NCI-H2227 (cell line): ENCODE results near the gene SH3RF1.

Source experiments
- DNase-seq: peaks from one replicate; lab custom pipeline; 2025; ENCODE audit not compliant: unreplicated experiment; lab: John Stamatoyannopoulos, UW

The SH3RF1 gene

DNA sequence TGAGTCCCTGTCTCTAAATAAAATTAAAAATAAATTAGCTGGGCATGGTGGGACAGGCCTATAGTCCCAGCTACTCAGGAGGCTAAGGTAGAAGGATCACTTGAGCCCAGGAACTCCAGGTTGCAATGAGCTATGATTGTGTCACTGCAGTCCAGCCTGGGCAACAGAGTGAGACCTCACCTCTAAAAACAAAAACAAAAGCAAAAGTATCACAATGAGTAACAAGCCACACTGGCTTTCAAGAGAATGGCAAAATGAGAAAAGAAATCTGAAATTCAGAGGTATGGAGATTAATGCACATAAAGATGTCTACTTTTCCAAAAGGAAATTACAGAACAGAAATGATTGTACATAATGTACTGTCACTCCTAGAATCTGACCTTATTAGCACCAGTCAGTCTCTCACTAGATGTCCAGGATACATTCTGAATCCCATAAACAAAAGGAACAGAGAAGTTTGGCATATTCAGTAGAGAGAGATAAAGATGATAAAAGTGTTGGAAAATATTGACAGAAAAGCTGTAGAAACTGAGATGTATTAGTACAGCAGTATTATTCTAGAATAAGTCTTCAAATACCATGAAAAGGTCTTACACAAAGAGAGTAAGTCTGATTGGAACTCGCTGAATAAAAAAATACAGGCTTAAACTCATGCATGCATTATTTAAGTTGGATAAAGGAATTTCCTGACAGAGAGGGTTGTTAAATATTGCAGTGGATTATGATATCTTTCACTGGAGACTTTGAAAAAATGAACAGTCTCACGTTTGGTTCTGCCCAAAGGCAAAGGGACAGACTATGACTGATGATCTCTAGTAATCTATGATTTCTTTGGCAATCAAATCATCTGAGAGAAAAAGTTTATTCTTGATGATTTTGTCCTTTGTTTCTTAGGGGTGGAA lies 102.5 kb downstream of the SH3RF1 start:
- DNase-seq = no peak

DNA sequence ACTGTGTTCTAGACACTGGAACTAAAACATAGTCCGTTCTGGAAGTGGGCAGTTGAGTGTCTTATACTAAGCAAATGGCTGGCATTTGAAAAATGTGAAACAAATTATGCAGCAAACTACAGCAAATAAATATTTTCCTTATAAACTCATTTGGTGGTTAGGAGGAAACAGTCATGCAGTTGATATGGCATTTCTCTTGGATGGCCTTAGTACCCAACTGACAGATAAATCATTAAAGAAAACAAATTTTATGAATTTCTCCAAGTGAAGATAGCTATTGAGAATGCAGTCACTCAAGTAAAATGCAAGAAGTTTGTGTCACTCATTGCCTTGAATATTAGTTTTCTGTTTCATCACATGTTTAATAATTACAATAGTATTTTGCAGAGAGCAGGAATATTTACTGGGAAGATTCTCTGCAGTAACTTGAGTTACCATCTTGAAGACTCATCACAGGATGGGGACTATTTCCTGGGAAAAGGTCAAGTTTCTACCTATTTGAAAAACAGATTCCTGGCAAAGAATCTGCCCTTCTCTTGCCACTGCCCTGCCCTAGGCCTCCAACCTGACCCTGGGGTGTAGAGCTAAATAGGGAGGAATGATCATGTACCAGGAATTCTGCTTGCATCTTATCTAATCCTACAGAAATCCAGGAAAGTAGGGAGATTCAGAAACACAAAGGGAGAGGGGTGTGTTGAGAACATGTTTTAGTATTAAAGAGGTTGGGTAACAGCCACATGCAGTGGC lies 105.9 kb downstream of the SH3RF1 start:
- no peak for DNase-seq

DNA sequence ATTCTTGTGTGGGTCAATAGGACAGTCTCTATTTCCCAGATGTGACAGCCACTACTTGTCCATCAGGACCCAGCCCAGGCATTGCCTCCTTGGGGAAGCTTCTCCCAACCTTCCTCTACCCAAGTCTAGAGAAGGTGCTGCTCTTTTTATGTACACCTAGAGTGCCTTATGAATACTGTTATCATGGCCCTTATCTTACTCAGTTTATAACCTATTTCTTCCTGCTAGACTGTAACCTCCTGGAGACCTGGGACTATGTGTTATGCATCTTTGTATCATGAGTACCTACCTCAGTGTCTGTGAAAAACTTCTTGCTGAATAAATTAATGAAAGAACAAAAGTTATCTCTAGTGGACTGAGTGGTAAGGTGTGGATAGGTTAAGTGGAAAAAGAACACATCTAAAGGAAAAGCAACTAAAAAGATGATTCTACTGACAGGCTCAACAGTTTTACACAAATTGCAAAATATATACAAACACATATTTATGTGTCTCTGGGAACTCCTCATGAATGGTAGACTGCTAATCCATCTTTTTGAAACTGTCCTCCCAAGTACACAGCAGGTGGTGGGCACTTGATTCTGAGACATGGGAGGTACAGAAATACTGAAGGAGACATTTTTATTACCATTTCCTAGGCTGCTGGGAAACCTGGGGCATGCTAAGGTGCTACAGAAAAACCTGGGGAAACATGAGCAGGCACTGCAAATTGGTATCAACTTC lies 106.6 kb downstream of the SH3RF1 start:
- DNase-seq = no peak

DNA sequence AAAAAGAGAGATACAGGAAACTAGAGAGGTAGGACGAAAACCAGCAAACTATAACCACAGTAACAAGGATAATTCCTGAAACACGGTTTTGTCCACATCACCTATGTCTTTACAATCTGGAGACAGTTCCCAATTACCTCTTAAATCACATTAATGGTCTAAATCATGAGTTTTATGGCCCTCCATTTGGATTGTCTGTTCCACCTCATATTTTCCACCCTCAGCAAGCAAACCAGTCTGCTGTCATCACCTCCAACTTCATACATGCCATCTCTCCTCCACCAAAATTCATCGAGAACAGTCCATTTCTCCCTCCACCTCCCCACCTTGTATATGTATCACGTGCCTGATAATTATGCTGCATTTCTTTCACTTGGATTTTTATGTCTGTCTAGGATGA lies 107.3 kb downstream of the SH3RF1 start:
- no peak for DNase-seq

DNA sequence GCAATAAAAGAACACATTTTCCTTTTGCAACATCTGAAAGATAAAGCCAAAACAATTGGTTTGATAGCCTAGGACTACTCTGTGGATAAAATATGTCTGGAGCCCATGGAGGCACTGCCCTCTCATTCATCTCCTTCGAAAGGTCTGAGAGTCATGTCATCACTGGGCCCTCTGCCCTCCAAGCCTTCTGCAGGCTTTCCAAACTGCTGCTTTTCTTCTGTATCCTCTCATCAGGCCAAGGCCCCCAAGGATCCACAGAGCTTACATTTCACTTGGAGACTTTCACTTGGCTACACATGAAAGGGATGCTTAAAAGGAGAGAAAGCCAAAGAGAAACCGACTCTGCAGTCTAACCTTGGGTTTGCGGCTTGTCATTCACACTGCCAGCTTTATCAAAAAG lies 109.9 kb downstream of the SH3RF1 start:
- DNase-seq = no peak

DNA sequence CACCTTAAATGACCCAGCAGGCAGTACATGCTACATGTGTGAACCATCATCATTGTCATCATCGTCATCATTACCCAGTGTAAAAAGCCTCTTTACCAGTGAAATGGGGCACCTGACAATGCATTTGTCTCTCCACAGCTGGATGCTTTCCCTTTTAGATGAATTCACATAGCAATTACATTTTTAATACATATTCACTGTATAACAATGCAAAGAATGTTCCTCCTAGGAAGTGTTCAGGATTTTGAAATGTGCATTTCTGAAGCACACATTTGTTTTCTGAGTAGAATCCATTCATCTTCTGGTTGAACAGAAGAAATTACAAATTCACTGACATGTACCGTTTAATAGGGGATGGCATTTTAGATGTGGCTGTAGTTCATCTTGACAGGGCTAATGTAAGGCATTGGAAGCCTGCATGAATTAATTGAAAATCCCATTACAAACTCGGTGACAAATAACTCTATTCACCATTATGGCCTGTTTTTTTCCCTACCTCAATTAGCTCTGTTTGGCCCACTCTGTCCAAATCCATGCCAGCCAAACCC lies 111.1 kb downstream of the SH3RF1 start:
- no peak for DNase-seq

DNA sequence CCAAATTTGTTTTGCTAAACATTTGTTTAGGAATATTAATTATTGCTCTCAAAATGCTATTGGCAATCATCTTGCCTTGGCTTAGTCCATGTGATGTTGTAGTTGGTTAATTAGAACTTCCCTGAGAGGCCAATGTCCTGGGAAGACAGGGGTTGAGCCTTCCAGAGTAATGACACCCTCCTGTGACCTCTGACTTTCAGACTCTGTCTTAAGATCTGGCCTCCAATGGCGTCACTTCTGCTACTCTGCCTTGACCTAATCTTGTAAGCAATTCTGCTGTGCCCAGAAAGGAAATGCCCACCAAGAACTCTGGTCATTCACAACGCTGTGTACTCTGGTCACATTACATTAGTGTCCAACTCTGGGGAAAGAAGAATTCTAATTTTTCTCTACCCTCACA lies 111.9 kb downstream of the SH3RF1 start:
- no peak for DNase-seq

DNA sequence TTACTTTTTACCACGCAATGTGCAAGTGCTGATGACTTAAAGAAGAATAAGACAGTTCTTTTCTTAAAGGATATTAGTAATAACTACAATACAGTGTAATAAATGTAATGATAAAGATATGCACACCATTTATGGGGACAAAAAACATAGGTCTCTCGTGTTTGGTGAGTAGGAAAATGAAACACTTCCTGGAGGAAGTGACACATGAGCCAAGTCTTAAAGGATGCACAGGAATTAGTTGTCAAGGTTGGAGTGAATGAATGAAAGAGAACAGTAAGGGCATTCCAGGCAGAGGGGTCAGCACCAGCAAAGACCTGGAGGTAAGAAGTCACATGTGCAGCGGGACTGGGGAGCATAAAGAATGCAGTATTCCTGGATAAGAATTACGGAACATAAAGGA lies 112.7 kb downstream of the SH3RF1 start:
- DNase-seq = no peak

DNA sequence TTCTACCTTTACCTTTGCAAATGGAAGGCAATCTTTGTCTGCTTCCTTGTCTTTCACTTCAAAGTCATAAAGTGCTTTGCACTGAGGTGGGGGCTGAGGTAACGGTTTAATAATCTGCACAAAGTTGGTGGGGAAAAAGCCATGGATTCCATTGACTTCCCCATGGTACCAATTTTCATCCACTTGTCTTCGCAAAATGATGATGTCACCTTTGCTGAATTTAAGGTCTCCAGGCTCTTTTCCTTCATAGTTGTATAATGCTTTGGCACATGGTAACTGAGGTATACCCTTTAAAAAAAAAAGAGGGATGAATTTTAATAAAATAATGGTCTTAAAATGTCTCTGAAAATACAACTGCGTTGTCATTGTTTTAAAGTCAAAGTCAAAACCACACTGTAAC lies 114.4 kb downstream of the SH3RF1 start:
- no peak for DNase-seq

DNA sequence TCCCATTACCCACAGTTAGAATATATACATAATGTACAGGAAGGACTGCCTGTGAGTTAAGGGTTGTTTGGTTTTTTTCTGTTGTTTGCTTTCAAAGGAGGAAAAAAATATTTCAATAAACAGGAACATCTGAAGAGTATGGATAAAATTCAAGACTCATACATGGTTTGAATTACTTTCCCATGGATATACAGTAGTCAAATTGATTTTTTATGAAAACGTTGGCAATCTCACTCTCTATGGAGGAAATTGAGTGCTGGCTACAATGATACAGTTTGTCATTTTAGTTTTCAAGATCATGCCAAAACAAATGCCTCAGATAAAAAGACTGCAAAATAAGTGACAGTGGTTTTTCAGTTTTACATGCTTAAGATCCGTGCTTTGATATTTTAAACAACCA lies 116.6 kb downstream of the SH3RF1 start:
- DNase-seq = no peak

DNA sequence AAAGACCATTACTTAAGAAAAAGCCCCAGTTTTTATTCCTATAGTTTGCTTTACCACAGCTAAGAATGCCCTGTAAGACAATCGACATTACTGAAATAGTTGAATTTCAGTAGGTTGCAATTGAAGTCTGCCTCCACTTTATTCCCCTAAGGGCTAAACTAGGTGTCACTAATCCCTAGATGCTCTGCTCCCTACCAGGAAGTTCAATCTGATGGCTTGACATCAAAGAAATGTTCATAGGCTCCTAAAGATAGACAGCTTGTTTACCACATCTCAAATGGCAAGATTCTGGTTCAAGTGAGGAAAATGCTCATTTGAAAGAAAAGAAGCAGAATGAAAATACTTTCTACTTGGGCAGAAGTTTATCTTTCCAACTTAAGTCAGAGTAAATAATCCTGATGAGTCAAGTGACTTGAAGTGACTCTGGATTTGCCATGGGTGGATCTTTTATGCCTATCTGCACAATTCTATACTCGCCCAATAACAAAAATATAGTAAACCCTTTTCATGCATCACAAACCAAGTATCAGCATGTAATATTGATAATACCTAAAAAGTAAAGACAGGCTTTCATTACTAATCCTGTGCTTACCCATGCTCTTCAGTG lies 117.2 kb downstream of the SH3RF1 start:
- no peak for DNase-seq

DNA sequence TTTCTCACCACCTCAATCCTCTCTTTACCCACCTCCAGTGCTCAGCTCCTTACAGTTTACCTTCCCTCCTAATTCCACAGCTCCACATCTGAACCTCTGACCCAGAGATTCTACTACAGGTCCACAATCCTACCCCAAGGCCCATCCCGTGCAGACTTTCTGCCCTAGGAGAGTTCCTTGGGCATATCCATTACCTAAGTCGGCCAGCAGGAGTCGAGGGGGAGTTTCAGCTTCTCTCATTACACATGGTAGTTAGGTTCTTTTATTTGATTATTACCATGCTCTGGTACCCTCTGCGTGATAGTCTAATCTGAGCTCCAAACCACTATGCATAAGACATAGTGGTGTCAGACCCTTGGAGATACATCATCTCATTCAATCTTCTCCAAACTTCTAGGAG lies 117.9 kb downstream of the SH3RF1 start:
- no peak for DNase-seq

DNA sequence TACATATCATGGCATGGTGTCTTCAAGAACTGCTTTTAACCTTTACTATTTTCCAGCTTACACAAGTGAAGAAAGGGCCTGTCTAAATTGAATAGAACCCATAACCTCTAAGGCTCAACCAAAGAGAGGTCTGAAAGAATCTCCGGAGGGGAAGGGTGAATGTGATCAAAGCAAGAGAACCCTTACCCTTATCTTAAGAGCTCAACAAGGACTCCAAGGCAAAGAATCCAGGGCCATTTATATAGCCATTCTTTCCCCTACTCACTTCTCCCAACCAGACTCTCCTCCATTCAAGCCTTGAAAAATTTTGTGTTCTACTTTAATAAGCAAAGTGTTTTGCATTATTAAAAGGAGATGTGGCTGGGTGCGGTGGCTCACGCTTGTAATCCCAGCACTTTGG lies 118.7 kb downstream of the SH3RF1 start:
- DNase-seq = no peak

DNA sequence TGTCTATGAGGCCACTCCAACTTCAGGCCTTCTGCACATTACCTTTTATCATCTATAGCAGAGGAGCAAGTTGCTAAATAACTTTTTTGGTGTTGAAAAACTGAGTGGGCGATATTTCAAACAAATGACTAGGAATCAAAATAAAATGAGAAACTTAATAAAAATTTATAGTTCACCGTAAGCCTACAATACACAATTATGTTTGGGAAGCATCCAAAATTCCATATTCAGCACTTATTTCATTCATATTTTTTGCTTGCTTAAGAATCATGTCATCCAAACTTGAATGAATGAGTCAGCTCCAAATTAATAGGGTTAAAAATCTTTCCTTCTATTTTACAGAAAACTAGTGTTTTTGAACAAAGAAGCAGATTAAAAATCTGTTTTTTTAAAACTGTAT lies 119.1 kb downstream of the SH3RF1 start:
- DNase-seq = no peak

DNA sequence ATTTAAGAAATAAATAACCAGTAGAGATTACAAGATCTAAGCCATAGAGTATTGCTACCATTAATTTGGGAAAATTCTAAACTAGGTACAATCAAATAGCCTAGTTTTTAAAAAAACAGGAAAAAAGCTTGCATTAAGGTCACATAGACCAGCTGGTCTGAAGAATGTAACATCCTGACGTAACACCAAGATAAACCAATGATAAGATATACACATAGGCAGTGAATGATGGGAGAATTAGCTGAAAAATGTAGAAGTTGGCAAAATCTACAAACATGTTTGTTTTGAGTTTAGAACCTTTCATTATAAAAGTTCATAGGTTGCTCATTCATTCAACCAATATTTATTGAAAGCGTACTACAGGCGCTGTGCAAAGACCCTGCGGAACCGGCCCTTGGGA lies 120.0 kb downstream of the SH3RF1 start:
- DNase-seq = no peak

DNA sequence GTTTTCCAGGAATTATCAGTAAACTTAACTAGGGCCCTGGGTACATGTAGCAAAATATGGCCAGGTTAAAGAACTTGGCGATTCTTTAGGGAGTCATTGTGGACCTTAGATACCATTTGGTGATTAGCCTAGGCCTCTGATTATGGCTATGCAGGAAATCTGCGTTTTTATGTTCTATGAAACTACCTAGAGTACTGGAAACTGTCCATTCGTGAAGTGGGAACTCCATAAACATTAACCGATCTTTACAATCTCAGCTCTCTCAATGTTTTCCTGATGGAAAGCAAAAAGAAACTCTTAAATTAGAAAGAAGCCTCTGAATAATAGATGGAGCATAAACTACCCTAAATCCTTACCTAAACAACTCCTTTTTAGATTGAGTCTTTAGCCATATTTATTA lies 121.9 kb downstream of the SH3RF1 start:
- no peak for DNase-seq

DNA sequence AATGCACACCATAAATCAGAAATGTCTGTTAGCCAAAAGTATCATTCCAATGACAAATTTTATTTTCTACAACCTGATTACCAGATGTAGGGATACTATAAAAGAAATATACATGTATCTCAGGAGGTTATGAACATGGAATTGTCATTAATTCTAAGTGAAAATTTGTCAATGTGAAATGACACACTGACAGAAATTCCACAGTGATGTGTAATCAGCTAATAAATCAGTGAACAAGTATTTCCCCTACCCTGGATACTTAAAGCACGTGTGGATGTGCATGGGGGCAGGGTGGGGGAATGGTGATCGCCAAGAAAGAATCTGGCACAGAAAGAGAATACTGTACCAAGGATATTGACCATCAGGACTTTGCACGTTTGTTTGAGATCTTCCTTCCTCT lies 123.6 kb downstream of the SH3RF1 start:
- DNase-seq = no peak

DNA sequence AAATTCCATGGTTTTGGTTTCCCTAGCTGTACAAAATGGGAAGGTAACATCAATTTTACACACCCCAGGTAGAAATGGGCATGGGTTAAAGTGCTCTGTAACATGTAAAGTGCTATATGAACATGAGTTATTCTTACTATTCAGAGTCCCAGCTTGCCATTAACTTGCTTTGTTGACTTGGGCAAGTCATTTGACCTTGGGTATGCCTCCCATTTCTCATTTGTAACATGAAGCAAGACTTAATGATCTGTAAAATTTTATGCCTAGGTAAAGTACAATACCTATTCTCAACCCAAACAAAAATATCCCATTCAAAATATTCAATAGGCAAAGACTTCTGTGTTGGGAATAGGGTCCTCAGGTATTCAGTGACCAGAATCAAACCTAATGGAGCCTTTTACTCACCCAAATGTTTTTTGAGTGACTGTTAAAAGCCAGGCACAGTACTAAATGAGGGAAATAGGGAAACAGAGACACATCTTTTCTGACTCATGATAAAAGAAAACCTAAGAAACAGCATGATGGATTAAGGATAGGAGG lies 126.6 kb downstream of the SH3RF1 start:
- DNase-seq = no peak

DNA sequence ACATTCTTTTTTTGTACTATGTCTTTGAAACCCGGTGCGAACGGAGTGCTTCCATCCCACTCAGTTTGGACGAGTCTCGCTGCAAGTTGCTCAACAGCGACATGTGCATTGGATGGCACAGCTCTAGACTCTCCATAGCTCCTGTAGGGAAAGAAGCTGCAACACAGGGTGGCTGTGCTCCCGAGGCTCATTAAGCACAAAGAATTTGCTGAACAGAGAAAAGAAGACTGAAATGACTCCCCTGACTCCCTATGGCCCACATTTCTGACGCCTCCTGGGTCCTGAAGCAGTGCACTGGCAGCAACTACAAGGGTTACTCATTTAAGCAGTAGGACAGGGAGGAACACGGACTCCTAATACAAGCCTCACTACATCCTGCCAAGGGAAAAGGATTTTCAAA lies 127.4 kb downstream of the SH3RF1 start:
- DNase-seq = no peak

DNA sequence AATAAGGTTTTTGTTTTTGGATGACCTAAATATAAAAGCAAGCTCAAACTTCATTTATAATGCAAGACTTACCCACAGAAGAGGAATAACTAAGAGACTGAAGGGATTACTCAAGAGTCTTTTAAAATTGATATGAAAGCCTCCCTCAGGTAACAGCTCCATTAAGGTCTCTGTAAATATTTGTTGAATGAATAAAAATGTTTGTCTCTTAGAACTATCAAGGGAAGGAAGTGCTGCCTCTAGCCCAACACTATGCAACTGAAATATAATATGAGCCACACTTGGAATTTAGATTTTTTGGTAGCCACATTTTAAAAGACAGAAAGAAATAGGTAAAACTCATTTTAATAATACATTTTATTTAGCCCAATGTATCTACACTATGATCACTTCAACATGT lies 127.8 kb downstream of the SH3RF1 start:
- DNase-seq = no peak

DNA sequence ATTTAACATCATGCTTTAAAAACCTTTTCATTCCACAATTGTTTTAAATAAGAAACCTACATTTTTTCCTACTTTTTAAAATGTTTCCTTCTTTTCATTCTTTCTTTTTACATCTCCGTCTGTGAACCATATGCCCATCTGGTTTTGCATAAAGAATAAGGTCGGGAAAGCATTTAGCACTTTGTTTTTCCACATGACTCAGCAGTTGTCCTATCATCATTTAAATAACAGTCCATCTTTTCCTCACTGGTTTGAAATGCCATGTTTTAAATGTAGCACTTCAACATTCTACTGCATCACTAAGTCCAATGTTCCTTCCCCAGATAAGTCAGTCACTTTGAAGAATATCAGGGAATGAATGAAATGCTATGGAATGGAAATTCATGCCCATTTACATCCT lies 128.4 kb downstream of the SH3RF1 start:
- DNase-seq = no peak
